Midbrain (tissue), 1 donor: ENCODE data around the gene INHBC.

Experiments
- DNase-seq: peaks from one replicate; lab custom pipeline; 2025; lab: John Stamatoyannopoulos, UW

The INHBC gene

GRCh38 chr12:57454566-57455373 is 20.2 kb downstream of the INHBC start, which contains the start of gene INHBE:
Gene INHBE, plus strand, starts transcription at chr12:57455307. Its CDS starts 230 bp downstream, at chr12:57455537.
- no peak for DNase-seq

- no peak for DNase-seq
Observed at GRCh38 chr12:57455374-57456144, 21.0 kb downstream of the INHBC start.

GRCh38 chr12:57456145-57456700 is 21.6 kb downstream of the INHBC start:
- DNase-seq: no peak

- DNase-seq: no peak
Observed at GRCh38 chr12:57456737-57457490, 22.3 kb downstream of the INHBC start.

GRCh38 chr12:57458665-57459054 is 24.1 kb downstream of the INHBC start:
- DNase-seq: no peak

- DNase-seq: peak; percentile 91
Observed at GRCh38 chr12:57459055-57459749, 24.6 kb downstream of the INHBC start.

- peak; percentile 72 for DNase-seq
Observed at GRCh38 chr12:57459750-57460467, 25.3 kb downstream of the INHBC start, which contains the start of gene GLI1. Gene GLI1, plus strand, starts transcription at chr12:57459785. Its CDS starts 3,907 bp downstream, at chr12:57463692.

GRCh38 chr12:57460468-57460784 is 25.8 kb downstream of the INHBC start:
- no peak for DNase-seq

GRCh38 chr12:57460841-57461275 is 26.3 kb downstream of the INHBC start:
- DNase-seq: no peak

- peak; percentile 37 for DNase-seq
Observed at GRCh38 chr12:57461276-57461916, 26.8 kb downstream of the INHBC start.

- peak; percentile 38 for DNase-seq
Observed at GRCh38 chr12:57461917-57462250, 27.3 kb downstream of the INHBC start.

- peak; percentile 80 for DNase-seq
Observed at GRCh38 chr12:57462251-57462911, 27.8 kb downstream of the INHBC start.

GRCh38 chr12:57462912-57463253 is 28.3 kb downstream of the INHBC start:
- no peak for DNase-seq

GRCh38 chr12:57464569-57464968 is 30.0 kb downstream of the INHBC start:
- DNase-seq: no peak

GRCh38 chr12:57465030-57465746 is 30.6 kb downstream of the INHBC start:
- DNase-seq: no peak

GRCh38 chr12:57465747-57466505 is 31.3 kb downstream of the INHBC start:
- no peak for DNase-seq

- no peak for DNase-seq
Observed at GRCh38 chr12:57467212-57467874, 32.8 kb downstream of the INHBC start.

- no peak for DNase-seq
Observed at GRCh38 chr12:57467915-57468314, 33.3 kb downstream of the INHBC start.
